ENCODE data around the gene MCRIP2.

MCRIP2 gene

DNA sequence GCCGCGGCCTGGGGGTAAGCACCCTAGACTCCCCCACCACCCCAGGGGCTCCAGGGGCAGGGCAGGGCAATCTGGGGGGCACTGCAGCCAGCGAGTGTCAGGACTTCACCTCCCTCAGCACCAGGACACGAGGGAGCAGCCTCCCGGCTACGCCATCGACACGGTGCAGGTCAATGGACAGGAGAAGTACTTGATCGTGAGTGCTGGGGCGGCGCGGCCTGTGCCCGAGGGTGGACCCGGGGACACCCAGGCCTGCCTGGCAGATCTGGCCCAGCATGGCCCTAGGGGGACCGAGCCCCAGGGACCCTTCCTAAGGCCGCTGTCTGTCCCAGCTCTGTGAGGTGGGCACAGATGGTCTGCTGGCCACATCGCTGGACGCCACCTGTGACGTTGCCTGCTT lies 30.7 kb downstream of the MCRIP2 start:
- H3K4me3 ChIP-seq (ENCODE audit: low read length), result no peak overlapping the region
- TF ChIP-seq ZNF274 (IDR thresholded peaks at IDR 0.05; ENCODE audit: low read depth, low read length), result no peak

DNA sequence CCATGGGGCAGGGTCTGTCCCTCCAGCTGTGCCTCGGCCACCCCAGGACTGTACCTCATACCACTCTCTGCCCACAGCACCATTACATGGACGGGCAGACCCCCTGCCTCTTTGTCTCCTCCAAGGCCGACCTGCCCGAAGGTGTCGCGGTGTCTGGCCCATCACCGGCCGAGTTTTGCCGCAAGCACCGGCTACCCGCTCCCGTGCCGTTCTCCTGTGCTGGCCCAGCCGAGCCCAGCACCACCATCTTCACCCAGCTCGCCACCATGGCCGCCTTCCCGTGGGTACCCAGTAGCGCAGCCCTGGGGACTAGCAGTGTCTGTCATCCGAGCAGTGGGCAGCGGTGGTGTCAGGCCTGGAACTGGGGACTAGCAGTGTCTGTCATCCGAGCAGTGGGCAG lies 31.2 kb downstream of the MCRIP2 start:
- no peak for TF ChIP-seq ZNF274 (IDR thresholded peaks at IDR 0.05; ENCODE audit: low read depth, low read length)
- no peak overlapping the region for H3K4me3 ChIP-seq (ENCODE audit: low read length)

DNA sequence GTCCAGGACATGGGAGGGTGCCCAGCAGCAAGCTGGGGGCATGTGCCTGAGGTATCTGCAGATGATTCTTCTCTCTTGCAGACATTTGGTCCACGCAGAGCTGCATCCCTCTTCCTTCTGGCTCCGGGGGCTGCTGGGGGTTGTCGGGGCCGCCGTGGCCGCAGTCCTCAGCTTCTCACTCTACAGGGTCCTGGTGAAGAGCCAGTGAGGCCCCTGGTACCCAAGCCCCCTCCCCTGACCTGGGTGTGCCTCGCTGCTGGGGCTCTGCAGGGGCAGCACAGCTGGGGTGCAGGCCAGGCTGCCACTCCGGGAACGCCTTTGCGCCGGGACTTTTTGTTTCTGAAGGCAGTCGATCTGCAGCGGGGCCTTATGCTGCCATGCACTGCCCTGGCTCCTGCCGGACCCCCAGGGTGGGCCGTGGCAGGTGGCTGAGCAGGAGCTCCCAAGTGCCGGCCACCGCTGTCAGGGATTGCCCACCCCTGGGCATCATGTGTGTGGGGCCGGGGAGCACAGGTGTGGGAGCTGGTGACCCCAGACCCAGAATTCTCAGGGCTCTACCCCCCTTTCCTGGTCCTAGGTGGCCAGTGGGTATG lies 31.9 kb downstream of the MCRIP2 start:
- H3K4me3 ChIP-seq (ENCODE audit: low read length), result no peak overlapping the region
- no peak for TF ChIP-seq ZNF274 (IDR thresholded peaks at IDR 0.05; ENCODE audit: low read depth, low read length)

DNA sequence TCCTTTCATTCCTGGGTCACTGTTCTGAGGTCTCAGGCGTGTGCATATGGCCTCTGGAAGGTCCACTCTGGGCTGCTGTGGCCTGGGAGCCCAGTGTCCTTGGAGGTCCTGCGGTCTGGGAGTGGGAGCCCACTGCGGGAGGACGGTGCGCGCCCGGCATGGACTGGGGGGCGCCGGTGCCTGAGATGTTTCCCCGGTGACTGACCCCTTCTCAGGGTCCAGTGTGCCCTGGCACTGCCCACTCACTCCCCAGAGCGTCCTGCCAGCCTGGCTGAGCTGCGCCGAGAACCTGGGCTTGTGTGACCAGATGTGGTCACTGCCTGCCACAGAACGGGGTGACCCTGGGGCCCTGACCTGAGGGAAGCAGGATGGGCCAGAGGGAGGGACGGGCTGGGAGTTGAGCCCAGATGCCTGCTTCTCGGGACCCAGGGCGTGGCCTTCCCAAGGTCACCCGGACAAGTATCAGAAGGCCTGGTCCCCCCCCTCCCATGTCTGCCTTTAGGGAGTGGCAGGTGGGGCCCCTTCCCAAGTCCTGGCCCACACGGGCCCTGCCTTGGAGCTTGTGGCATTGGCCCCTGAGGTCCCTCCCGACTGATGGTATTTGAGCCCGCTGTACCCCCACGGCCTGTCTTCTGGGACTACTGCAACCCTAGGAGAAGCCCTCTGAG lies 32.7 kb downstream of the MCRIP2 start:
- no peak overlapping the region for H3K4me3 ChIP-seq (ENCODE audit: low read length)
- no peak for TF ChIP-seq ZNF274 (IDR thresholded peaks at IDR 0.05; ENCODE audit: low read depth, low read length)

DNA sequence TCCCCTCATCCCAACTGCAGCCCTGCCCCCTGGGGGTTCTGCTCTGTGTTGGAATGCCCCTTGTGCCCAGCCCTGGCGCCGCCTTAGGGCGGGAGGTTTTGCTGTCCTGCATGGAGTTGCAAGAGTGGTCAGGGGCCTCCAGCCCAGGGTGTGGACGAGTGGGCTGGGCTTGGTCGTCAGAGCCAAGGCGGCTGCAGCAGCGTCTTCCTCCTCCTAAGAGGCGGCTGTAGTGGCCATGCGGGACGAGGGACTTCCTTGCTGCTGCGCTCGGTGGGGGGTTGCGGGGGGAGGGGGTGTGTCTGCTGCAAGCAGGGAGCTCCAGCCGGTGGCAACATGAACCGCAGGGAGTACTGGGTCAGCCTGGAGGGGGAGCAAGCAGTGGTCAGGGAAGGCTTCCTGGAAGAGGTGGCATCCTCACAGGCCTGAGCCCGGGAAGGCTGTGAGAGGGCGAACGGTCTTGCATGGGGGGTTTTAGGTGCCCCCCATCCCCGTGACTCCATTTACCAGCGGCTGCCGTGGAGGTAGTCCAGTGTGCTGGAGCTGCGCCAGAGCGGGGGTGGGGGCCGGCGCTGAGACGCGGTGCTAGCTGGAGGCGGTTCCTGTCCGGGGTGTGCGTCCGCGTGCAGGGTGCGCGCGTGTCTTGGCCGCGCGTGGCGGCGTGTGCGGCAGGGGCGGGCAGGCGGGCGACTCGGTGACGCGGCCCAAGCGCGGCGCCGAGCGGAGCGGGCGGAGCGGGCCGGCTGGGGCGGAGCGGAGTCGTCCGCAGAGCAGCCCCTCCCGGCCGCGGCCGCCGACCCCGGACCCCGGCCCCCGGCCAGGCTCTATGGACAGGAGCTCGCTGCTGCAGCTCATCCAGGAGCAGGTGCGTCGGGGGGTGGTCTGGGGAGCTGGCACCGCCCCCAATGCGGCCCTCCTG lies 33.6 kb downstream of the MCRIP2 start, which contains the start of gene RHBDL1:
TSS of gene RHBDL1 (plus strand) at position 704 of the 916 bp plus-strand sequence. CDS start at position 824, 120 bp downstream.
- no peak for TF ChIP-seq ZNF274 (IDR thresholded peaks at IDR 0.05; ENCODE audit: low read depth, low read length)
- no peak within 1 kb of the TSS for H3K4me3 ChIP-seq (ENCODE audit: low read length)

DNA sequence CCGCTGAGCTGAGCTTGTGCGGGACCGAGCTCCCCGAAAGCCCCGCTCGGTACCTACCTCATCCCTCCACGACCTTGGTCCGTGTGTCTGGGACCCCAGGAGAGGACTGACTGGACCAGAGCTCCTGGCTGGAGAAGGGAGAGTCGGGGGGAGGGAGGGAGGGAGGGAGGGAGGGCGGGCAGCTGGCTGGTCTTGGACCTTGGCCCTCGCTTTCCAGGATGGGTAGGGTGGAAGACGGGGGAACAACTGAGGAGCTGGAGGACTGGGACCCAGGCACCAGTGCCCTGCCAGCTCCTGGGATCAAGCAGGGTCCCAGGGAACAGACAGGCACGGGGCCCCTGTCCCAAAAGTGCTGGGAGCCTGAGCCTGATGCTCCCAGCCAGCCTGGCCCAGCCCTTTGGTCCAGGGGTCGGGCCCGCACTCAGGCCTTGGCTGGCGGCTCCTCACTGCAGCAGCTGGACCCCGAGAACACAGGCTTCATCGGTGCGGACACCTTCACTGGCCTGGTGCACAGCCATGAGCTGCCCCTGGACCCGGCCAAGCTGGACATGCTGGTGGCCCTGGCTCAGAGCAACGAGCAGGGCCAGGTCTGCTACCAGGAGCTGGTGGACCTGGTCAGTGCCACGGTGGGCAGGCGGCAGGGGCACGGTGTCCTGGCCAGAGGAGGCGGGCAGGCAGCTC lies 34.4 kb downstream of the MCRIP2 start:
- H3K4me3 ChIP-seq (ENCODE audit: low read length), result no peak overlapping the region

DNA sequence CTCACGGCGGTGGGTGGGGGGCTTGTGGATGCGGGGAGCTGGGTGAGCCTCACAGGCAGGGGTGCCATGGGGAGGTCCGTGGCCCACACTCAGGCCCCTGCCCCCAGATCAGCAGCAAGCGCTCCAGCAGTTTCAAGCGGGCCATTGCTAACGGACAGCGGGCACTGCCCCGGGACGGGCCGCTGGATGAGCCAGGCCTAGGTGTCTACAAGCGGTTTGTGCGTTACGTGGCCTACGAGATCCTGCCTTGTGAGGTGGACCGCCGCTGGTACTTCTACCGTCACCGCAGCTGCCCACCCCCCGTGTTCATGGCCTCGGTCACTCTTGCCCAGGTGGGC lies 34.9 kb downstream of the MCRIP2 start:
- no peak overlapping the region for H3K4me3 ChIP-seq (ENCODE audit: low read length)
- no peak for TF ChIP-seq ZNF274 (IDR thresholded peaks at IDR 0.05; ENCODE audit: low read depth, low read length)

More for the DNA sequence above, 34.4 kb downstream of the MCRIP2 start:
- TF ChIP-seq ZNF274 (IDR thresholded peaks at IDR 0.05; ENCODE audit: low read depth, low read length), result no peak

DNA sequence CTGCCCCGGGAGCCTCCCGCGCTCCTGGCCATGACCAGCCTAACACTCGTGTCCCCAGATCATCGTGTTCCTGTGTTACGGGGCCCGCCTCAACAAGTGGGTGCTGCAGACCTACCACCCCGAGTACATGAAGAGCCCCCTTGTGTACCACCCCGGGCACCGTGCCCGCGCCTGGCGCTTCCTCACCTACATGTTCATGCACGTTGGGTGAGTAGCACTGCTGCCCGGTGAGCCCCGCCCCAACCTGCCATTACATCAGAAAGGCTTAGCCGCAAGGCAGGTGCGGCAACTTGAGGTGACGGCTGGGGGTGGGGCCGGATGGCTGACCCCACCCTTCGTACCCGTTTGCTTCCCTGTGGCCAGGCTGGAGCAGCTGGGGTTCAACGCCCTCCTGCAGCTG lies 35.3 kb downstream of the MCRIP2 start:
- H3K4me3 ChIP-seq (ENCODE audit: low read length), result no peak overlapping the region
- TF ChIP-seq ZNF274 (IDR thresholded peaks at IDR 0.05; ENCODE audit: low read depth, low read length), result no peak

DNA sequence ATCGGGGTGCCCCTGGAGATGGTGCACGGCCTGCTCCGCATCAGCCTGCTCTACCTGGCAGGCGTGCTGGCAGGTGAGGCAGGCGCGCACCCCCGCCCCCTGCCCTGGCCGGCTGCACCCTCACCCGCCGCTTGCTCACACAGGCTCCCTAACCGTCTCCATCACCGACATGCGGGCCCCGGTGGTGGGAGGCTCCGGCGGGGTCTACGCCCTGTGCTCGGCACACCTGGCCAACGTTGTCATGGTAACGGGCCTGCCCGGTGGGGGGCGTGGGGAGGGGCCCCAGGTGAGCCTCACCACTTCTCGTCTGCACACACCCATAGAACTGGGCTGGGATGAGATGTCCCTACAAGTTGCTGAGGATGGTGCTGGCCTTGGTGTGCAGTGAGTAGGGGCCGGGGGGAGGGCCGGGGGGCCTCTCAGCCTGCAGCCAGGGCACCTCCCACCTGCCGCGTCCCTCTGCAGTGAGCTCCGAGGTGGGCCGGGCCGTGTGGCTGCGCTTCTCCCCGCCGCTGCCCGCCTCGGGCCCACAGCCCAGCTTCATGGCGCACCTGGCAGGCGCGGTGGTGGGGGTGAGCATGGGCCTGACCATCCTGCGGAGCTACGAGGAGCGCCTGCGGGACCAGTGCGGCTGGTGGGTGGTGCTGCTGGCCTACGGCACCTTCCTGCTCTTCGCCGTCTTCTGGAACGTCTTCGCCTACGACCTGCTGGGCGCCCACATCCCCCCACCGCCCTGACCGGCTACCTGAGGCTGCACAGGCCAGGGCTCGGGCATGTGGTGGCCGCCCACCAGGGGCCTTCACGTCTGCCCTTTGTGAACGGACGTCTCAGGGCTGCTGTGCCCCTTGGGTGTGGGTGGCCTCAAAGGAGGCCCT lies 35.9 kb downstream of the MCRIP2 start:
- TF ChIP-seq ZNF274 (IDR thresholded peaks at IDR 0.05; ENCODE audit: low read depth, low read length), result no peak

DNA sequence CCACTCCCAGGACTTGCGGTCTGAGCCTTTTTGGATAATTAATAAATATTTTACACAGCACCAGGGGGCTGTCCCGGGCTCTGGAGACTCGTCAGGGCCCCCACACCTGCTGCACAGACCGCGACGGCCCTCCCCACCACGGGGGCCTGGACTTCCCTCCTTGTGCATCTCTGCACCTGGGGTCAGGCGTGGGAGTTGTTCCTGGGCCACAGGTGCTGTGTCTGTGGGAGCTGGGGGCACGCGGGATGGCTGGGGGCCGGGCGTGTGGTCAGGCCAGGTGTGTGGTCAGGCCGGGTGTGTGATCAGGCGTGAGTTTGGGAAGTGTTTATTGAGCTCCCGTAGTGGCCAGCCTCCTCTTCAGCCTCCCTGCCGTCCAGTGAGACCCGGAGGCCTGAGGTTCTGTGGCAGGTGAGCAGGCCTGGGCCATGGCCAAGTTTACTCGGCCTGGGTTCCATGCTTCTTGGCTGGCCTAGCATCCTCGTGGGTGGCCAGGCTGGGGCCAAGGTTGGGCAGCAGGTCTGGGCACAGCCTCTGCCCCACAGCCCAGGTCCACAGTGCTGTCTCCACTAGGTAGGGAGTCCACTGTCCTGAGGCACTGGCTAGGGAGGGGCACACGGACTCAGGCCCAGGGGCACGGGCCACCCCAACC lies 36.7 kb downstream of the MCRIP2 start:
- TF ChIP-seq ZNF274 (IDR thresholded peaks at IDR 0.05; ENCODE audit: low read depth, low read length), result no peak
- no peak overlapping the region for H3K4me3 ChIP-seq (ENCODE audit: low read length)

More for the DNA sequence above, 35.9 kb downstream of the MCRIP2 start:
- no peak overlapping the region for H3K4me3 ChIP-seq (ENCODE audit: low read length)

DNA sequence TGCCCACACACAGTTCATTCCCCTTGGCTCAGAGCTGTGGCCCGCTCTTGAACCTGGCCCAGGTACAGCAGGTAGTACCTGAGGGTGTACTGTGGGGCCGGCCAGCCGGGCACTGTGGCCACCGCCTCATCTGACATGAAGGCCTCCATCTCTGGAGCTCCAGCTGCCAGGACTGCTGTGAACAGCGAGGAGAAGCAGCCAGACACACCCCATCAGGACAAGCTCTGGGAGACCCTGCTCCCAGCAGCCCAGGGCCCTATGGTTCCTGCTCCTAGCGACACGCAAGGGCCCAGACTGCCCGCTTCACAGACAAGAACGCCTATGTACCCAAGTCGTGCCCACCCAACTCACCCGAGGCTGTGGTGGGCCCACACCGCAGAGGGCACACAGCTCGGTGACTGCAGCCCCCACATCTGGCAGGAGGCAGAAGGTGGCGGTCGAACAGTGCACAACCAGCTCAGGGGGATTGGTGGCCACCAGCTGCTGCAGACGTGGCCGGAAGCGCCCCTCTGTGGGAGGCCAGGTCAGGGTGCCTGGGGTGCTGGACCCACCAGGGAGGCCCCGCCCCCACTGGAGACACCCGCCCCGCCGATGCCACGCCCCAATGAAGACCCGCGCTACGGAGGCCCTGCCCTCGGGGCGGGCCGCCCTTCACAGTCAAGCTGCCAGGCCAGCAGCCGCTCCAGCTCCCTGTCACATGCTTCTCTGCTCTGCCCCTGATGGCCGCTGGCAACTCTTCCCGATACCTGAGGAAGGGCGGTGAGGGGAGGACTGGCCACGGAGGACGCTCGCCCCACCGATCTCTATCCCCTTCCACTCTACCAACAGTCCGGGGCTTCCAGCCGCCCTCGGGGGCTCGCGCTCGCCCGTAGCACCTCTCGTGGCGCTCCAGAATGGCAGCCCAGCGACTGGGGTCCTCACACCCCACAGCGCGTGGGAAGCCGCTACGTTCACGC lies 37.5 kb downstream of the MCRIP2 start:
- no peak for TF ChIP-seq ZNF274 (IDR thresholded peaks at IDR 0.05; ENCODE audit: low read depth, low read length)
- peak overlapping the region; percentile 47; the same call in 1 of the 2 replicates for H3K4me3 ChIP-seq (ENCODE audit: low read length)

All from GM08714 (cell line).